Activated CD4-positive, alpha-beta T cell treated with anti-CD3 and anti-CD28 coated beads for 48 hours (primary cell): Measurements from ENCODE around the gene IMMP2L.
"Not testable (repeated sequence)": the region's sequence is repeated elsewhere in the genome, so short reads cannot be mapped to it uniquely, and the experiment has no call there.

Experiments
- DNase-seq: peaks from one replicate; pipeline ENCODE4 v3.0.0-alpha.2; 2020

IMMP2L gene

GRCh38 chr7:111324228-111324627, 238.1 kb downstream of the IMMP2L start:
- DNase-seq = no peak

GRCh38 chr7:111323670-111324069, 238.6 kb downstream of the IMMP2L start:
- not testable (repeated sequence) for DNase-seq

- no peak for DNase-seq
Observed at GRCh38 chr7:111320133-111320532, 242.2 kb downstream of the IMMP2L start.

DNA sequence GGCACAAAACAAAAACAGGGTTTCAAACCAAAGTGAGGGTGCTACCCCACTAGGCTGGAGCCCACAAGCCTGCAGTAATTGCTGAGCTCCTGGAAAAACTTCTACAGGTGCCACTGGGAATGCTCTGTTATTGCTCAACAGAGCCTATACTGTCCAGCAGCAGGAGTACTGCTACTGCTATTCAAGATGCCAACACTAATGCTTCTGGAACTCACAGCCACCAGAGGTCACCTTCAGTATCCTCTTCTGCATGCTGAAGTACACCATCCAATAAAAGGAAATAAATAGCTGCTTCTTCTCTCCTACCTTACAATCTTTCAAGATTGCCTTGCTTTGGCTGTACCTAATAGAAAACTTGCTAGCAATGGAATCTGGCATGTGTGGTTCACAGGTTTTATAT, 249.3 kb downstream of the IMMP2L start:
- no peak for DNase-seq

- DNase-seq = no peak
Observed at GRCh38 chr7:111308691-111309090, 253.6 kb downstream of the IMMP2L start.

- no peak for DNase-seq
Observed at GRCh38 chr7:111301891-111302290, 260.4 kb downstream of the IMMP2L start.

GRCh38 chr7:111294494-111294893, 267.8 kb downstream of the IMMP2L start:
- DNase-seq = no peak

- DNase-seq = no peak
Observed at GRCh38 chr7:111292026-111292470, 270.2 kb downstream of the IMMP2L start.

DNA sequence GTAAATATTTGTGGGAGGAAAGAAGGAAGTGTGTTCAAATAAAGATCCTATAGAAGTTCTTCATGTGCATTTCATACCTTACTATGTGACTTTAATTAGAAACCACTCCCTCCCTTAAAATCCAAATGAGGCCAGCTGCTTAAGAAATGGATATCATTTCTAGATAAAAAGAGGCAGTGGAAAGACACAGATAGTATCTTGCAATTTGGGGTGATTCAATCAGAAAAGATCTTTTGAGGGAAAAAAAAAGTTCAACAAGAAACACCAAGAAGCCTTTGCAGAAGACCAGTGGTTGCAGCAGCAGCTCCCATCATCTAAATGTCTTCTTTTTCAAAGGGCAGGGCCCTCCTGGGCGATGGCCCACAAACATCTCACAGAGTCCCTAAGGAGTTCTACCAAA, 271.3 kb downstream of the IMMP2L start:
- DNase-seq = no peak

DNA sequence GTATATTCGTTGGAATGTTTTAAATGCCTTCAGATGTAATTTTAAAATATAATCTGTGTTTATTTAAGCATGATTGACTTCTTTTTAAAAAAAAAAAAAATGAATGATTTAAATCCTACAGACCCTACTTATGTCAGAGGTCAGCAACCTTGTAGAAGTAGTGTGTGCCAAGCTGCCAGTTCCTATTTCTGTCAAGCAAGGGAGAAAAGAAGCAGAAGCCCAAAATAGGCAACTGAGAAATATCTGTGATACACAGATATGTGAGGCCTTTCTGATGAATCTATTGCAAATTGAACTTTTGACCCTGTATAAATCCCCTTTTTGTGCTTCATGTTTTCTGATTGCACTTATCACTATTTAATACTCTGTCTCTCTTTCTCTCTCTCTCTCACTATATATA, 271.9 kb downstream of the IMMP2L start:
- no peak for DNase-seq

- DNase-seq = not testable (repeated sequence)
Observed at GRCh38 chr7:111288441-111288840, 273.9 kb downstream of the IMMP2L start.

DNA sequence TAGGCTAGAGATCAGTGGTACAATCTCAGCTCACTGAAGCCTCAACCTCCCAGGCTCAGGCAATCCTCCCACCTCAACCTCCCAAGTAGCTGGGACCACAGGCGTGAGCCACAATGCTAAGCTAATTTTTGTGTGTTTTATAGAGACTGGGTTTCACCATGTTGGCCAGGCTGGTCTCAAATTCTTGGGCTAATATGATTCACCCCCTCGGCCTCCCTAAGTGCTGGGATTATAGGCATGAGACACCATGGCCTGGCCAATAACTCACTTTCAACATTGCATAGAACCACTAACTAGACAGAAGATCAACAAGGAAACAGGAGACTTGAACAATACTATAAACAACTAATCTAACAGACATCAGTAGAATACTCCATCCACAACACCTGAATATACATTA, 279.7 kb downstream of the IMMP2L start:
- DNase-seq = no peak

DNA sequence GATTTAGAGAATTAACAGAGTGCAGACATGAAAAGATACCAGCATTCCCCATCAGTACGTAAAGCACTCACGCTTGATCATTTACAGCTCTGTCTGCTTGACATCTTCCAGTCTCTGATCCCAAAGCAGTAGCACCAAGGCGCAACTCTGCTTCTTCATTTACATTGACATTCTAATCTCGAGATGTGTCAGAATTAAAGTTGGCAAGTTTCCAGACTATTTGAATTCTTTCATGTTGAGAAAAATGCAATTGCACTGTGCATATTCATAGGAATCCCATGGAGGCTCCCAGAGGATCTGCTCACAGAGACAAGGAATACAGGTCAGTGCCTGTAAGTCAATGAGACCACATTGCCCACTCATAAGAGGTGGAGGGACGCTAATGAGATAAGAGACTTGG, 287.4 kb downstream of the IMMP2L start:
- no peak for DNase-seq

DNA sequence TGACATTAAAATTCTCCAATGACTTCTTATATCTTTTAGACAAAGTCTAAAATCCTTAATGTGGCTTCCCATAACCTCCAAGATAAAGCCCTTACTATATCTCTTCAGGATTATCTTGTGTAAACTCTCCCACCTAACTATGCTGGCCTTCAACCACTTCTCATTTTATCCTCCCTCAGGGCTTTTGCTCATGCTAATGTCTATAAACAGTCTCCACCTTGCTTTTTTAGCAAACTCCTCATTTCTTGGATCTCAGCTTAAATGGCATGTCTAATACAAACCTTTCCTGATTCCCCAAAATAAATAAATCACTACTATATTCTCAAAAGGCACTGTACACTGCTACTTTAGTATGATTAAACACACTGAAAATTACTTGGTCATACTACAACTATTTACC, 290.2 kb downstream of the IMMP2L start:
- DNase-seq = no peak

DNA sequence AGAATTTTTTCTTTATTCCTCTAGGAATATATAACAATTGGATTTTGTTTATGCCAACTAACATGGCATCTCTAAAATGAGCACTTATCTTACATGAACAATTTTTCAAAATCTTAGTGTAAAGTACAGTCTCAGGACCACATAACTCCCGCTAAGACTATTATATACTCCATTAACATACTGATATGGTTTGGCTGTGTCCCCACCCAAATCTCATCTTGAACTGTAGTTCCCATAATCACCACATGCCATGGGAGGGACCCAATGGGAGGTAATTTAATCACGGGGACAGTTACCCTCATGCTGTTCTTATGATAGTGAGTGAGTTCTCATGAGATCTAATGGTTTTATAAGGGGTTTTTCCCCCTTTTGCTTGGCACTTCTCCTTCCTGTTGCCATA, 291.5 kb downstream of the IMMP2L start:
- not testable (repeated sequence) for DNase-seq

DNA sequence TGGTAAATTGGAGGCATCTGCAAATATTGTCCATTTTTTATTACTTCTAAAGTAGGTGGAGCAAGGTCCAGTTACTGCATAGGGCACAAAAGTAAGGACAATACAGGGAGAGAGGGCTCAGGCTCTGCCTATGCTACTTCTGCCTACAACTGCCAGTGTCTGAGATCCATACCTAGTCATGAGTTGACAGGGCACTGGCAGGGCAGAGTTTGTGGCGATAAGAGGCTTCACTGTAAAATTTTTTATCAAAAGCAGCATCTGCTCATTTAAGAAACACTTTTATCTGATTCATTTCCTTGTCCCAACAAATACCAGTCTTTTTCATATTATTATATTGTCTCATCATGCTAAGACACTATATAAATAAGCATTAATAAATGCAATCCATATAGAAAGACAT, 293.4 kb downstream of the IMMP2L start:
- no peak for DNase-seq

GRCh38 chr7:111266613-111267012, 295.7 kb downstream of the IMMP2L start:
- no peak for DNase-seq

GRCh38 chr7:111265394-111265793, 296.9 kb downstream of the IMMP2L start:
- no peak for DNase-seq

GRCh38 chr7:111264981-111265380, 297.3 kb downstream of the IMMP2L start:
- no peak for DNase-seq

DNA sequence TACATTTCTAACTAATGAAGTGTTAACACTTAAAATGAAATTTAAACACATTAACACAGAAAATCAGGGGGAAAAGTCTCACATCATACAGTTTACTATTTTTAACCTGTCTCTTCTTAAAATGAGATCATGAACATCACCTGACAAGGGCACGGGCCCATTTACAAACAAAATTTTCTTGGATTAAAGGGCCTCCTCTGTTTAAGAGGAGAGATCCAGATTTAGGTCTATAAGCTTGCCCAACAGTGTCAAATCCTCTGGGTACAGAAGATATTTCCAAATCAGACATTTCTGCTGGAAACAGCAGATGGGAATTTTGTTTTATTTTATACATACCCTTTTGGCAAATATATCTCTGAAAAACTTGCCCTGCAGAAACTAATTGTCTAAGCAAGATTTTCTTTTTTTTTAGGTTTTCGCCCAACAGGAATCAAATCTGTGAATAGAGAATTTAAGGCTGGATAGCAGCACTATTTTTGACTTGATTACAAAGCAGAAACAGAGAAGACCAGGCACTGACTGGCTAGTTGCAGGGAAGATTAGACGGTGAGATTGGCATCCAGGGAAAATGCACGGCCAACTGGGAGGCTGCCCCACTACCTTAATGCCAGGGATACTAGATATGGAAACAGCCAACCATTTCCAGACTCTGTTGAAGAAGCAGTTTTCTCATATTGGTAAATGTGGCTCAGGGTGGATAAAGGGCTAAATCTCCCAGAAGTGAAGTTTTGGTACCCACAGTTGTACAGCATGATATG, 298.0 kb downstream of the IMMP2L start:
- no peak for DNase-seq

DNA sequence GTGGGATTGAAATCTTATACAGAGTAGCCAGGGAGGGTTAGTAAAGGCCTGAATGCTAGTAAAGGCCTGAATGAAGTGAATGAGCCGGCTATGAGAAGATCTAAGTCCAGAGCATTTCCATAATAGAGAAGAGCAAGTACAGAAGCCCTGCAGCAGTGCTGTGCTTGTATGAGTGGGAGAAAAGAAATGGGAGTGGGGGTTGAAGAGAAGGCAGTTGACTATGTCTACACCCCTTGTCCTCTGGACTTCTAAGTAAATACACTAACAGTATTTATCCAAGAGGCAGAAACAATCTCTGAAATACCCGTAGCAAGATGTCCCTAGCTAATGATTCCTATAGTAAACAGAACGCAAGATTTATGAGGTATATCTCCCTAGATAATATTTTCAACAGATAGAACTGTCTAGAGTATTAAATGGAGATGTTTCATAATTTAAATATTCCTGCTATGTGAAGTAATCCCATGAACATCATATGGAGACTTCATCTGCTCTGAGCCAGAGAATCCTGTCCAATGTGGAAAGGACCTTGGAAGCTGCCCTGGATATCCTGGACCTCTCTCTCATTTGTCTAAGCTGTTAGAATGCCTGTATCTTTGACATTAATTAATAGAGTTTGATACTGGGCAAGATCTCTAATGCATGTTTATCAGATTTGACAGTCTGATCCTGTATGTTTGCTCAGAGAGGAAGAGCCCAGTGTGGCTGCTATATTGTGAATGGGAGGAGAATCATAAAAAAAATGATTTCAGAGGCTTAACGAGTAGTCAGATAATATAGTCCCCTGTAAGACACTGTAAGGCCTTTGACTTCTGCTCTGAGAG, 299.8 kb downstream of the IMMP2L start:
- no peak for DNase-seq

- no peak for DNase-seq
Observed at GRCh38 chr7:111261496-111261895, 300.8 kb downstream of the IMMP2L start.

DNA sequence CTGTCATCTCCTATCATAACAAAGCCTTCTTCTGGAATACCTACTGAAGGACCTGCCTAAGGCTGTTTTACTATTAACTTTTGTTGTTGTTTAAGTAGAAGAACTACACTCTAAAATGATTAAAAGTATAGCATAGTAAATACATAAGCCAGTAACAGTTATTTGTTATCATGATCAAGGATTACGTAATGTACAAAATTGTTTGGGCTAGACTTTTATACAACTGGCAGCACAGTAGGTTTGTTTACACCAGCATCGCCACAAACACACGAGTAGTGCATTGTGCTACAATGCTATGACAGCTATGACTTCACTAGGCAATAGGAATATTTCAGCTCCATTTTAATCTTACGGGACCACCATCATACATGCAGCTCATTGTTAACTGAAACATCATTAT, 302.3 kb downstream of the IMMP2L start:
- no peak for DNase-seq

- no peak for DNase-seq
Observed at GRCh38 chr7:111256391-111256790, 305.9 kb downstream of the IMMP2L start.
